Right ventricle myocardium inferior (tissue), 1 donor: ENCODE results near the gene USP24. TPM values are rescaled to one million over a fixed set of nuclear protein-coding genes. Genes with fewer than 3 reads are reported as not detected.
"Not testable (repeated sequence)": the region's sequence is repeated elsewhere in the genome, so short reads cannot be mapped to it uniquely, and the experiment has no call there.

ENCODE experiments used
- ATAC-seq: fragments of 200-7000 bp; cut with Tn5 transposase; one replicate; pipeline ENCODE4 v1.9.1; 2020; ENCODE audit warnings: mild to moderate bottlenecking, moderate library complexity
- DNase-seq: peaks from one replicate; pipeline ENCODE4 v3.0.0; 2021; ENCODE audit errors: missing footprints
- intact Hi-C: fragments of 100-400 bp; cut with DNase I; formaldehyde crosslinking; loops from one replicate; pipeline ENCODE4 v1.11.0; 2022
- total RNA-seq: library from RNA; stranded (reverse); fragmentation: NEBNext Ultra II Directional; extraction: Animal tissue kit (Norgen Biotek cat#: 25700); gene quantifications from one replicate; pipeline ENCODE4 v1.2.1, GENCODE V29; 2021
- donor health status: DM: no; HTN: yes; CAD: no; lungs with severe emphysema.

USP24 gene
- total RNA-seq, 1 donor from 2014 or later = 34.5 TPM

- intact Hi-C loops = loop anchor here (5.0 kb wide), 2 partner anchors 34 to 41 kb away; no protein-coding TSS in a partner anchor
These were observed 4.0 kb downstream of the USP24 start for GRCh38 chr1:55210990-55211801.

GRCh38 chr1:55209247-55209646 lies 5.9 kb downstream of the USP24 start:
- intact Hi-C loops = no loop called here
- DNase-seq (no peak), ATAC-seq (no peak)

More at GRCh38 chr1:55210990-55211801, 4.0 kb downstream of the USP24 start:
- ATAC-seq = no peak
- DNase-seq = no peak

GRCh38 chr1:55206210-55206609 lies 9.0 kb downstream of the USP24 start:
- DNase-seq = no peak
- intact Hi-C loops = no loop called here
- no peak for ATAC-seq

- DNase-seq = no peak
- peak; percentile 46 for ATAC-seq
- intact Hi-C loops = no loop called here
These were observed 10.2 kb downstream of the USP24 start for GRCh38 chr1:55204997-55205396.

GRCh38 chr1:55203064-55203463 lies 12.1 kb downstream of the USP24 start:
- intact Hi-C loops = no loop called here
- no peak for DNase-seq
- no peak for ATAC-seq

- intact Hi-C loops = no loop called here
- DNase-seq (no peak), ATAC-seq (no peak)
These were observed 14.5 kb downstream of the USP24 start for GRCh38 chr1:55200667-55201066.

GRCh38 chr1:55199735-55200134 lies 15.4 kb downstream of the USP24 start:
- ATAC-seq, DNase-seq, intact Hi-C loops: not testable (repeated sequence)

- DNase-seq (no peak), ATAC-seq (no peak)
- intact Hi-C loops = no loop called here
These were observed 17.1 kb downstream of the USP24 start for GRCh38 chr1:55198044-55198443.

GRCh38 chr1:55197099-55197498 lies 18.1 kb downstream of the USP24 start:
- intact Hi-C loops = no loop called here
- ATAC-seq = no peak
- DNase-seq = no peak

GRCh38 chr1:55196433-55197035 lies 18.6 kb downstream of the USP24 start:
- ATAC-seq = peak; percentile 67
- DNase-seq = no peak
- intact Hi-C loops = no loop called here

- ATAC-seq (no peak), DNase-seq (no peak)
- intact Hi-C loops = no loop called here
These were observed 19.5 kb downstream of the USP24 start for GRCh38 chr1:55195521-55196233.

GRCh38 chr1:55194851-55195250 lies 20.3 kb downstream of the USP24 start:
- intact Hi-C loops = no loop called here
- no peak for DNase-seq
- ATAC-seq = no peak

GRCh38 chr1:55192093-55192492 lies 23.1 kb downstream of the USP24 start:
- intact Hi-C loops = no loop called here
- DNase-seq (no peak), ATAC-seq (no peak)

GRCh38 chr1:55191219-55191952 lies 23.8 kb downstream of the USP24 start:
- intact Hi-C loops, DNase-seq, ATAC-seq: not testable (repeated sequence)

- no peak for DNase-seq
- no peak for ATAC-seq
- intact Hi-C loops = no loop called here
These were observed 25.1 kb downstream of the USP24 start for GRCh38 chr1:55190109-55190508.

- ATAC-seq (no peak), DNase-seq (no peak)
- intact Hi-C loops = no loop called here
These were observed 26.3 kb downstream of the USP24 start for GRCh38 chr1:55188909-55189308.

- intact Hi-C loops = no loop called here
- ATAC-seq (no peak), DNase-seq (no peak)
These were observed 29.3 kb downstream of the USP24 start for GRCh38 chr1:55185832-55186231.

GRCh38 chr1:55184859-55185258 lies 30.3 kb downstream of the USP24 start:
- no peak for ATAC-seq
- intact Hi-C loops = no loop called here

GRCh38 chr1:55181666-55182065 lies 33.5 kb downstream of the USP24 start:
- DNase-seq (no peak), ATAC-seq (no peak)
- intact Hi-C loops = no loop called here

More at GRCh38 chr1:55184859-55185258, 30.3 kb downstream of the USP24 start:
- DNase-seq = no peak
